IPS-18c (cell line): ENCODE measurements around the gene HENMT1.

Source experiments
- H3K4me3 ChIP-seq: 2 replicates; pipeline ENCODE4 v1.7.0; 2013; ENCODE audit warnings: low read depth, mild to moderate bottlenecking, low read length, moderate library complexity; ENCODE audit not compliant: insufficient read depth
- H3K9me3 ChIP-seq: one replicate; pipeline ENCODE4 v1.6.1; 2013; ENCODE audit warnings: mild to moderate bottlenecking, low read length, moderate library complexity; ENCODE audit not compliant: control insufficient read depth, insufficient read depth

The HENMT1 gene

DNA sequence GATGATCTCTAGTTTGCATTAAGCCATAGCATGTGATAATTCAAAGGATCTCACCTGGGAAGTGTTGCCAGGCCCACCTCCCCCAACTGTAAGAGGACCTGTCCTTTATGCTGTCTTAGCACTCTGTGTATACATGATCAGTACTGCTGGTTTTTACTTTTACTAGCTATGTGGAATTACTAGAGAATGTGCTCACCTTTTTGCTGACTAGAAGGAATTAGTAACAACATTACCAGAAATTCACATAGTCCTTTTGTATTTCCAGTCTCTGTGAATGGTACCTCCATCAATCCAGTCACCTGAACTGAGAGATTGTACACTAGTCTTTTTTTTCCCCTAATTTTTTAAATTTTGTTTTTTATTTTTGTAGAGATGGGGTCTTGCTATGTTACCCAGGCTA is 54.4 kb downstream of the HENMT1 start:
- Histone ChIP-seq H3K9me3 (no peaks in the 10 kb centered on the region), H3K4me3 (no peak overlapping the region)

DNA sequence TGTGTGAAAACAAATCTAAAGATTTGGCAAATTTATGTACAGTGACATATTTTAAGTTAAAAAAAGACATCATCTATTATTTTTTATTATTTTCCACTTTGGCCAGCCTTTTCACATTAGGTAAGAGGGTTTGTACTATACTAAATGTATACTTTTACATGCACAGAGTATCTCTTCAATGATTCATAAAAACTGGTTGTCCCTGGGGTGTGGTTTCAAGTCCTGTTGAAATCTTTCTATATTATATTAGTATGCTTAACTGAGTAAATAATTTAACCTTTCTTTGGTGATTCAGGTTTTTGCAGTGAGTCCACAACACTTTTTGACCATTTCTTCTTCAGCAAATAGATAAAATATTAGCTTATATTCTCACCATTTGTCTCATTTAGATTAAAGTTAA is 55.3 kb downstream of the HENMT1 start:
- Histone ChIP-seq H3K9me3 (no peaks in the 10 kb centered on the region), H3K4me3 (no peak overlapping the region)

DNA sequence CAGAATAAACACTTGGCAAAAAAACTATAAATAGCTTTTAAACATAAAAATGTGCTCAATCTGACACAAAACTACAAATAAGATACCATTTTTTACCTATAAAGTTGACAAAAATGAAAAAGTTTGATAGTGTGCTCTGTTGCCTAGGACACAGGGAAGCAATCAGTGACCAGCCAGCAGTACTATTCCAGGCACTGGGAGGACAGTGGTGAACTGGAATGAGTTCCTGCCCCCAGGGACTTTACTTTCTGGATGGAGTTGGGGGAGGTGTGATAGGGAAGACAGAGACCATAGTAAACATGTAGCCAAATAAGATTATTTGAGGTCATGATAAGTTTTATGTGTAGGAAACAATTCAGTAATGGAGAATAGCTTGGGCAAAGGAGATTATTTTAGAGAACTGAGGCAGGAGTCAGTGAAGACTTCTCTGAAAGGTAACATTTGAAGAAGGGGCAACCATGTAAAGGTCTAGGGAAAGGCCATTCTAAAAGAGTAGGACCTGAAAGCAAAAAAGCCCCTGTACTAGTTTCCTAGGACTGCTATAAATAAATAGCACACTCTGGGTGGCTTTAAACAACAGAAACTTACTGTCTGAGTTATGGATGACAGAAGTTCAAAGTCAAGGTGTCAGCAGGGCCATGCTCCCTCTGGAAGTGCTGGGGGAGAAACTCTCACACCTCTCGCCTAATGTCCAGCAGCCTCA is 59.0 kb downstream of the HENMT1 start:
- H3K9me3 ChIP-seq = no peaks in the 10 kb centered on the region
- no peak overlapping the region for H3K4me3 ChIP-seq

- no peak overlapping the region for H3K4me3 ChIP-seq
Observed at GRCh38 chr1:108600504-108600903, 60.4 kb downstream of the HENMT1 start.

GRCh38 chr1:108598340-108598739 is 62.6 kb downstream of the HENMT1 start:
- Histone ChIP-seq H3K9me3 (no peaks in the 10 kb centered on the region), H3K4me3 (no peak overlapping the region)

More at GRCh38 chr1:108600504-108600903, 60.4 kb downstream of the HENMT1 start:
- no peaks in the 10 kb centered on the region for H3K9me3 ChIP-seq
